ENCODE data around the gene SNX17. TPM values are rescaled to one million over a fixed set of nuclear protein-coding genes. Genes with fewer than 3 reads are reported as not detected.

The SNX17 gene
- total and polyA plus RNA-seq, 2 of the 13 experiments (the other 11 are each of a cell fraction or from before 2014, with no cell fraction given), result 75.0 to 109 TPM

GRCh38 chr2:27409321-27410073, 39.1 kb downstream of the SNX17 start, which contains the start of gene PPM1G (continued):
- TF ChIP-seq, protein P1, sequence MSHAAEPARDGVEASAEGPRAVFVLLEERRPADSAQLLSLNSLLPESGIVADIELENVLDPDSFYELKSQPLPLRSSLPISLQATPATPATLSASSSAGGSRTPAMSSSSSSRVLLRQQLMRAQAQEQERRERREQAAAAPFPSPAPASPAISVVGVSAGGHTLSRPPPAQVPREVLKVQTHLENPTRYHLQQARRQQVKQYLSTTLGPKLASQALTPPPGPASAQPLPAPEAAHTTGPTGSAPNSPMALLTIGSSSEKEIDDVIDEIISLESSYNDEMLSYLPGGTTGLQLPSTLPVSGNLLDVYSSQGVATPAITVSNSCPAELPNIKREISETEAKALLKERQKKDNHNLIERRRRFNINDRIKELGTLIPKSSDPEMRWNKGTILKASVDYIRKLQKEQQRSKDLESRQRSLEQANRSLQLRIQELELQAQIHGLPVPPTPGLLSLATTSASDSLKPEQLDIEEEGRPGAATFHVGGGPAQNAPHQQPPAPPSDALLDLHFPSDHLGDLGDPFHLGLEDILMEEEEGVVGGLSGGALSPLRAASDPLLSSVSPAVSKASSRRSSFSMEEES (CRISPR knock-in tag; IDR thresholded peaks at IDR 0.05), result peak; percentile 75; the same call in 1 of the 2 replicates
- TF ChIP-seq KAT8 (CRISPR knock-in tag; IDR thresholded peaks at IDR 0.05) (peak; percentile 94), ZNF225 (CRISPR knock-in tag; IDR thresholded peaks at IDR 0.05) (peak; percentile 88; the same call in 1 of the 2 replicates), RARG (CRISPR knock-in tag; IDR thresholded peaks at IDR 0.05; ENCODE audit: low read depth) (peak; percentile 75; the same call in 1 of the 2 replicates), TBP (CRISPR knock-in tag; IDR thresholded peaks at IDR 0.05) (no peak), MAF1 (CRISPR knock-in tag; IDR thresholded peaks at IDR 0.05; ENCODE audit: borderline replicate concordance) (no peak; the same call in 1 of the 2 replicates), WIZ (CRISPR knock-in tag; IDR thresholded peaks at IDR 0.05) (no peak; the same call in none of the 2 replicates), SSRP1 (CRISPR knock-in tag; IDR thresholded peaks at IDR 0.05) (no peak), ZBTB8A (CRISPR knock-in tag; IDR thresholded peaks at IDR 0.05; ENCODE audit: borderline replicate concordance, low read depth) (no peak), ZBTB49 (CRISPR knock-in tag; IDR thresholded peaks at IDR 0.05; ENCODE audit: borderline replicate concordance) (peak; percentile 71; the same call in 1 of the 2 replicates), ATAD3A (CRISPR knock-in tag; IDR thresholded peaks at IDR 0.05) (no peak), ZNF776 (CRISPR knock-in tag; IDR thresholded peaks at IDR 0.05) (peak; percentile 96), ZNF337 (CRISPR knock-in tag; IDR thresholded peaks at IDR 0.05; ENCODE audit: borderline replicate concordance, low read depth) (peak; percentile 79; the same call in 1 of the 2 replicates), SATB2 (CRISPR knock-in tag; IDR thresholded peaks at IDR 0.05) (no peak; the same call in none of the 2 replicates), ZNF660 (CRISPR knock-in tag; IDR thresholded peaks at IDR 0.05; ENCODE audit: borderline replicate concordance, low read depth) (no peak), MAX (IDR thresholded peaks at IDR 0.05) (peak; percentile 94), SMYD3 (CRISPR knock-in tag; IDR thresholded peaks at IDR 0.05) (peak; percentile 90), NFKBIZ (CRISPR knock-in tag; IDR thresholded peaks at IDR 0.05) (no peak), CEBPB (IDR thresholded peaks at IDR 0.05; ENCODE audit: borderline replicate concordance, low read depth, low read length) (no peak)
- TF ChIP-seq, protein P2, sequence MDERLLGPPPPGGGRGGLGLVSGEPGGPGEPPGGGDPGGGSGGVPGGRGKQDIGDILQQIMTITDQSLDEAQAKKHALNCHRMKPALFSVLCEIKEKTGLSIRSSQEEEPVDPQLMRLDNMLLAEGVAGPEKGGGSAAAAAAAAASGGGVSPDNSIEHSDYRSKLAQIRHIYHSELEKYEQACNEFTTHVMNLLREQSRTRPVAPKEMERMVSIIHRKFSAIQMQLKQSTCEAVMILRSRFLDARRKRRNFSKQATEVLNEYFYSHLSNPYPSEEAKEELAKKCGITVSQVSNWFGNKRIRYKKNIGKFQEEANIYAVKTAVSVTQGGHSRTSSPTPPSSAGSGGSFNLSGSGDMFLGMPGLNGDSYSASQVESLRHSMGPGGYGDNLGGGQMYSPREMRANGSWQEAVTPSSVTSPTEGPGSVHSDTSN (CRISPR knock-in tag; IDR thresholded peaks at IDR 0.05), result no peak
- TF ChIP-seq, protein P3, sequence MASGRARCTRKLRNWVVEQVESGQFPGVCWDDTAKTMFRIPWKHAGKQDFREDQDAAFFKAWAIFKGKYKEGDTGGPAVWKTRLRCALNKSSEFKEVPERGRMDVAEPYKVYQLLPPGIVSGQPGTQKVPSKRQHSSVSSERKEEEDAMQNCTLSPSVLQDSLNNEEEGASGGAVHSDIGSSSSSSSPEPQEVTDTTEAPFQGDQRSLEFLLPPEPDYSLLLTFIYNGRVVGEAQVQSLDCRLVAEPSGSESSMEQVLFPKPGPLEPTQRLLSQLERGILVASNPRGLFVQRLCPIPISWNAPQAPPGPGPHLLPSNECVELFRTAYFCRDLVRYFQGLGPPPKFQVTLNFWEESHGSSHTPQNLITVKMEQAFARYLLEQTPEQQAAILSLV (CRISPR knock-in tag; IDR thresholded peaks at IDR 0.05; ENCODE audit: borderline replicate concordance), result peak; percentile 97; the same call in 1 of the 2 replicates

Measured in HepG2 (cell line).